ENCODE data around the gene CNST. TPM values are rescaled to one million over a fixed set of nuclear protein-coding genes. Genes with fewer than 3 reads are reported as not detected.
"Not testable (repeated sequence)": the region's sequence is repeated elsewhere in the genome, so short reads cannot be mapped to it uniquely, and the experiment has no call there.

Gene CNST
- total RNA-seq, 1 donor from 2014 or later: 27.5 TPM

- DNase-seq (ENCODE audit: low spot score): no peak
These were observed 17.4 kb downstream of the CNST start for GRCh38 chr1:246583448-246584185.

GRCh38 chr1:246587032-246587431, 20.8 kb downstream of the CNST start:
- DNase-seq (ENCODE audit: low spot score): no peak

GRCh38 chr1:246587606-246588005, 21.4 kb downstream of the CNST start:
- DNase-seq (ENCODE audit: low spot score): no peak

GRCh38 chr1:246588159-246588721, 22.0 kb downstream of the CNST start:
- no peak for DNase-seq (ENCODE audit: low spot score)

- not testable (repeated sequence) for DNase-seq (ENCODE audit: low spot score)
These were observed 23.7 kb downstream of the CNST start for GRCh38 chr1:246589919-246590318.

- no peak for DNase-seq (ENCODE audit: low spot score)
These were observed 24.8 kb downstream of the CNST start for GRCh38 chr1:246591047-246591446.

- no peak for DNase-seq (ENCODE audit: low spot score)
These were observed 25.2 kb downstream of the CNST start for GRCh38 chr1:246591504-246591903.

GRCh38 chr1:246591958-246592357, 25.7 kb downstream of the CNST start:
- no peak for DNase-seq (ENCODE audit: low spot score)

GRCh38 chr1:246592695-246593094, 26.4 kb downstream of the CNST start:
- no peak for DNase-seq (ENCODE audit: low spot score)

- no peak for DNase-seq (ENCODE audit: low spot score)
These were observed 28.9 kb downstream of the CNST start for GRCh38 chr1:246595146-246595545.

GRCh38 chr1:246597340-246597739, 31.1 kb downstream of the CNST start:
- DNase-seq (ENCODE audit: low spot score): no peak

GRCh38 chr1:246597971-246598370, 31.7 kb downstream of the CNST start:
- no peak for DNase-seq (ENCODE audit: low spot score)

- DNase-seq (ENCODE audit: low spot score): no peak
These were observed 33.1 kb downstream of the CNST start for GRCh38 chr1:246599315-246599714.

GRCh38 chr1:246600579-246600978, 34.3 kb downstream of the CNST start:
- no peak for DNase-seq (ENCODE audit: low spot score)

GRCh38 chr1:246602194-246602593, 35.9 kb downstream of the CNST start:
- no peak for DNase-seq (ENCODE audit: low spot score)

GRCh38 chr1:246605231-246605630, 39.0 kb downstream of the CNST start:
- DNase-seq (ENCODE audit: low spot score): not testable (repeated sequence)

GRCh38 chr1:246607462-246607861, 41.2 kb downstream of the CNST start:
- no peak for DNase-seq (ENCODE audit: low spot score)

- DNase-seq (ENCODE audit: low spot score): no peak
These were observed 42.5 kb downstream of the CNST start for GRCh38 chr1:246608616-246609376.

- no peak for DNase-seq (ENCODE audit: low spot score)
These were observed 43.4 kb downstream of the CNST start for GRCh38 chr1:246609632-246610031.

GRCh38 chr1:246613096-246613758, 47.0 kb downstream of the CNST start:
- DNase-seq (ENCODE audit: low spot score): no peak

GRCh38 chr1:246617156-246617555, 50.9 kb downstream of the CNST start:
- no peak for DNase-seq (ENCODE audit: low spot score)

- DNase-seq (ENCODE audit: low spot score): no peak
These were observed 51.5 kb downstream of the CNST start for GRCh38 chr1:246617768-246618167.
